NK-92 (cell line): ENCODE results near the gene RNU5B-1.
A peak's percentile ranks its signal among the peaks of the same experiment; 100 is the strongest.
"Not testable (repeated sequence)": the region's sequence is repeated elsewhere in the genome, so short reads cannot be mapped to it uniquely, and the experiment has no call there.

Experiments
- DNase-seq: peaks from one replicate; lab custom pipeline; 2025; ENCODE audit not compliant: unreplicated experiment; lab: John Stamatoyannopoulos, UW

Gene RNU5B-1

DNA sequence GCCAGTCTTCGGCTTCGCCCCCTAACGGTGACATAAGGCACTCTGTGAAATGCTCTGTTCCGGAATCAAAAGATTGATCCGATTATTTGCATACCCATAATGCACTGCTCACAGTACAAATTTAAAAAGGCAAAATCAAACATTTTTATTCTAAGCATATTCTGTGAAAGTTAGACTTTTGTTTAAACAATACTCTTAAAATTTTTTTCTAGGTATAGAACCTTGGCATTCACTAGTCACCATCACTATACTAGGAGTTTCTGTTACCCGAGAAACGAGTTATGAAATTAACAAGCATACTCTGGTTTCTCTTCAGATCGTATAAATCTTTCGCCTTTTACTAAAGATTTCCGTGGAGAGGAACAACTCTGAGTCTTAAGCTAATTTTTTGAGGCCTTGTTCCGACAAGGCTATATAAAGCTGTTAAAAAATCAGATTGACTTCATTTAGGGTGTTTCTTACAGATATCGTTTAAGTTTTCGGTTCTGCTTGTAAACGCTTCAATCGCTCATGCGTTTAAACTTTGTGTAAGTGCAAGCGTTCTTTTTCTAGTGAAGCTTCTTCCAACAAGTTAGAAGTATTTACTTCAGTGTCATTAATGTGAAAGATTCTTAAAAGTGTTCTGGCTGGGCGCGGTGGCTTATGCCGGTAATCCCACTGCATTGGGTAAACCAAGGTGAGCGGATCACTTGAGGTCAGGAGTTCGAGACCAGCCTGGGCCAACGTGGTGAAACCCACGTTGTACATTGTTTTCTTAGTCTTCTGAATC lies at the start of gene RNU5B-1:
Gene RNU5B-1, plus strand, starts transcription at position 297 of the 769 bp plus-strand sequence.
- no peak for DNase-seq

DNA sequence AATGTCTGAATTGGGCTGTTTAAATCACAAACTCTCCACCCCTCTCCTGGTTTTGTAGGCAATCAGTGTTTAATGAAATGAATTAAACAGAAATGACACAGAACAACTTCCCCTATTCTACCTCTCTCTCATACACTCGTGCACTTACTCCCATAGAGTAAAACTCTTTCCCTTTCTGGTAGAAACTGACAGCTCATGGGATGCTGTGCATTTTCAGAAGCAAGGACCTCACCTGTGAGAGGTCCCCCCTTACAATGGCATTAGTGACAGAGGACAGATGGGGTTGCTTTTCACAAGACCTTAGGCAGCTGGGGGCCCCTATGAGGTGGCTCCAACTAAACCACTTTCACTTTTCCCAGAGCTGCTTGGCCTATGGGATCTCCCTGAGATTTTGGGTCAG lies 49.7 kb upstream of the RNU5B-1 start:
- no peak for DNase-seq

DNA sequence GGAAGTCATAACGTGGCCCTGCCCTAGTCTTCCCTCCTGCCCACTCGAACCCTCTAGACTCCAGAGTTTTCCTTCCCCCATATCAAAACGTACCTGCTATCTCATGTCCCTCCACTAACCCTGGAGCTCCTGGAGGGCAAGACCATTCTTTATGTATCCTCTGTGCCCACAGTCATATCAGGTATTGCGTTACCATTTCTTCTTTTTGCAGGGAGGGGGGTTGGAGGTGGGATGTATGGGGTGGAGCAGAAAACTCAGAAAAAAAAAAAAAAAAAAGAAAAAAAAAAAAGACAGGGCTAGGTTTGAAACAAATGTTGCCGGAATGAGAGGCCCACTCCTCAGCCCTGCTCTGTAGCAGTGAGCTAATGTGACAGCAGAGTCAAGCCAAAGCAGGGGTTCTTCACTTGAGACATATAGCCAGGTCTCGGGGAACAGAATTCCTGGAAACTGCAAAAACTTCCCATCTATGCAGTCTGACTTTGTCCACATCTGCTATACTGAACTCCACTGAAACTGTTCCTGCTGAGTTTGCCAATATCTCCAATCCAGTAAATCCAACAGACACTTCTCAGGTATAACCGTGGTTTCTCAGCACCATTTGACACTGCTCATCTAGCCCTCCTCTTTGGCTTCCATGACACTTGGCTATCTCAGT lies 48.9 kb upstream of the RNU5B-1 start:
- DNase-seq = no peak

DNA sequence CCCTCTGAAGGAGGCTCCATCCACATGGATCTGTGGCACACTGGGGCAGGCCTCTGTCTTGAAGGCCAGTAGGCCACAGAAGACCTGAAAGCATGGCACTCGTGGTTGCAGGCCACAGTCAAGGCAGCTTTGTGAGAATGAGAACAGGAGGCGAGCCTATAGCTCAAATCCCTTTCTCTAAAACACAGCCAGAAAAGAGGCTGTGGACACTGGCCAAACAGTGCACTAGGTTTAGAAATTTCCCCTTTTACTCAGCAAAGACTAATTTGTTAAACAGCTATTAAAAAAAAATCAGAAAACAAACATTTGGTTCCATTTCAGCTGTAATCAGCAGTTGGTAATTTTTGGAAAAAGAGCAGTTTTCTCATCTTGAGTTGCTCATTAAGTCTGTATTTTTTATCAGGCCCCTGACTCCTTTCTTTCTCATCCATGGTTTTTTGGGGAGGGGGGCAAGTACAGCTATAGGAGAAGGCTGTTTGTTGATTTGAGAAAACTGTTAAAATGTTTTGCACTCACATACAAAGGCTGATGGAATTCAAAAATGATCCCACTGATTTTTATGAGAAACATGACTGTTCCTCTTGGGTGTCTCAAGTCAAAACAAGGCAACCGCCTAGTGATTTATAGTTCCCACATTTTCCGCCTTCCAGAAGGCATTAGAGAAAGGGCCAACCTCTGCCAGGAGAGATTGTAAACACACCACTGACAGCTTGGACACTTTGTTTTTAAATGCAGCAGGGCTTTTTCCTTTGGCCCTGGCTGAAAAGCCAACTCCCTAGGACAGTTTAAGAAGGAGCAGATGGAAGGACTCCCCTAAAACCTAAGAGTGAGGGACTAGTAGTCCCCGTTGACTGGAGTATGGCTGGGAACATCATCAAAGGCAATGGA lies 45.9 kb upstream of the RNU5B-1 start:
- DNase-seq = no peak

DNA sequence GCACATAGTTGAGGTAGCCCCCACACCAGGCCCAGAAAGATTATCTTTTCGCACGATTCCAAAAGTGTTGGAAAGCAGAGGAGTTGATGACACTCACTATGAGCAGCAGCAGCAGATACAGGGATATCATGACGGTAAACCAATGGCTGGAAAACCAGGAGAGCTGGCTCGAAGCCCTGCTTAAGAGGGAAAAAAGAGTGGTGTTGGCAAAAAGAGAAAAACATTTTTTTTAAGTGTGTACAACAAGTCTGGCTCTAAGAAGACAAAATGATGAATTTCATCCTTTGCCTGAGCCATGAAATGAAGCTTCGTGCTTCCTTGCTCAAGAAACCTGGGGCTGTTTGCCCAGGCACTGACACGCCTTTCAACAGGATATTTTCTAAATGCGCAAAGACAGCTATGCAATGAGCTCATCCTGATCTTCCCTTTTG lies 45.1 kb upstream of the RNU5B-1 start:
- DNase-seq = no peak

DNA sequence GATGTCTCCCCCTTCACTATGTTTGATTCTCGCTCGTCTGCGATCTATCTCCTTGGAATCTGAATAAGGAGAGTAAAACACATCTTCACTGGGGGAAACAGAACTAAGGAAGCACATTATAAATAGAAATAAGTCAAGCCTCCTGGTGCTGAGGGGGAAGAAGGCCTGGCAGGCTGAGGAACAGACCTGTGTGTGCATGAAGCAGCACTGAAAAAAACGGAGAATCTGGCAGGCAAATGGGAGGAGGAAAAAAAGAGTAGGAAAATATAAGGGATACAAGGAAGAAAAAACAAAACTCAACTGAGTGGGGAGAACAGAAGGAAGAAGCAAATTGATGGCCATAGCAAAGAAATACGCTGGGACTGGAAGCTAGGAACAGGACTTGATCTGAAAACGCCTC lies 43.5 kb upstream of the RNU5B-1 start:
- no peak for DNase-seq

DNA sequence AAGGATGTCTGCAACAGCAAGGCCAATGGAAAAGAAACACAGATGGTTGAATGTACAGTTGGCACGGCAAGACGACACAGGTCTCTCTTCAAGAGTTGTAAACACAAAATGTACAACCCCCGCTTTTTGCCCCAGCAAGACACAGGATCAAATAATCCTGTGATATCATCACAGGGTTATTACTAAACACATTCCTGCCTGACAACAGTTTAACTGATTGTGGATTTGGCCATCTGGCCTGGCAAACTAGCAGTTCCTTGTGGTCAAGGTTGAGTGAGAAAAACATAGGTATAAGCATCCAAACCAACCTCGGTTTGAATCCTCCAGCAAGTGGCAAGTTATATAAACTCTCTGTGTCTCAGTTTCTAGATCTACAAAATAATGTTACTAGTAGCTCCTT lies 41.2 kb upstream of the RNU5B-1 start:
- no peak for DNase-seq

DNA sequence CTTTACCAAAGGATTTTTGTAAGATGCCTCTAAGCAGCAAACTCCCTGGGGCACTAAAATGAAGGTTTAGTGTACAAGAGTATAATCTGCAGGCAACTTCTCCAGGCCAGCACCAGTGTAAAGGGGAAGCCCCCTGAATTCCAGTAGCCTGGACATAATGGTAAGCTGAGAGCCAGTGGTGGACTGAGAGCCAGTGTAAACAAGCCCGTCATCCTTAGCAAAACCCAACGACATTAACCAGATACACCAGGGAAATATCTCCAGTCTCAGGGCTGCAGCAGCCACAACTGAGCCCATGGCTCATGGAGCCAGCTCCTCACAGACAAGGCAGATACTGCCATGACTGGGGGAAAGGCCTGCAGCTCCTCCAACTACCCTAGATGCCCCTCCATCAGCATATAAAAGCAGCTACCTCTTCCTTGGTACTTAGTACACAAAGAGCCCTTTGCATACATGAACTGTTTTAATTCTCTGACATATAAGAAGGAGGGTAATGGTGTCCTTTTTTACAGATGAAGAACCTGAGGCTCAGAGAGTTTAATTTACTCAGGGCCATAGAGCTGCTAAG lies 39.5 kb upstream of the RNU5B-1 start:
- DNase-seq = no peak

DNA sequence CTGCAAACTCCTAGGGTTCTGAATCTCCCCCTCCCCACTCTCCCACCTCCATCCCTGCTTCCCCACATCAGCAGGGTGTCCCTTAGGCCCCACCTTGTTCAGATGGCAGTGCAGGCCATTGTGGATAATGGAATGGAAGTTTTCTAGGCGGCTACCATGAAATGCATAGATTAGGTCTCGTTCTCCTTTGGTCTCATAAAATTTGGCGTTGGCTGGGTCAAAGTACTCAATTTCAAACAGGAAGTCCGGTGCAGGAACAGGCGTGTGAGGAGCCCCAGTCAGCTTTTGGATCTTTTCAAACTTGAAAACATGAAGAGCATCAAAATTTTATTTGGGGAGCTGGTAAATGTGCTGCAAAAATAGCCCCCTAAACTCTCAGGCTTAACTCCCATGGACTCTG lies 38.0 kb upstream of the RNU5B-1 start:
- DNase-seq = no peak

DNA sequence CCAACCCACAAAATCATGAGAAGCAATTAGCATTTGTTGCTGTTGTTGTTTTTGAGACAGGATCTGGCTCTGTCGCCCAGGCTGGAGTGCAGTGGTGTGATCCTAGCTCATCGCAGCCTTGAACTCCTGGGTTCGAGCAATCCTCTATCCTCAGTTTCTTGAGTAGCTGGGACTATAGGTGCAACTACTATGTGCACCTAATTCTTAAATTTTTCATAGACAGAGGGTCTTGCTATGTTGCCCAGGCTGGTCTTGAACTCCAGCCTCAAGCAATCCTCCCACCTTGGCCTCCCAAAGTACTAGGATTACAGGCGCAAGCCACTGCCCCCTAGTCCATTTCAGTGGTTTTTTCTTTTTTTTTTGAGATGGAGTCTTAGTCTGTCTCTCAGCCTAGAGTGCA lies 36.1 kb upstream of the RNU5B-1 start:
- DNase-seq = no peak

DNA sequence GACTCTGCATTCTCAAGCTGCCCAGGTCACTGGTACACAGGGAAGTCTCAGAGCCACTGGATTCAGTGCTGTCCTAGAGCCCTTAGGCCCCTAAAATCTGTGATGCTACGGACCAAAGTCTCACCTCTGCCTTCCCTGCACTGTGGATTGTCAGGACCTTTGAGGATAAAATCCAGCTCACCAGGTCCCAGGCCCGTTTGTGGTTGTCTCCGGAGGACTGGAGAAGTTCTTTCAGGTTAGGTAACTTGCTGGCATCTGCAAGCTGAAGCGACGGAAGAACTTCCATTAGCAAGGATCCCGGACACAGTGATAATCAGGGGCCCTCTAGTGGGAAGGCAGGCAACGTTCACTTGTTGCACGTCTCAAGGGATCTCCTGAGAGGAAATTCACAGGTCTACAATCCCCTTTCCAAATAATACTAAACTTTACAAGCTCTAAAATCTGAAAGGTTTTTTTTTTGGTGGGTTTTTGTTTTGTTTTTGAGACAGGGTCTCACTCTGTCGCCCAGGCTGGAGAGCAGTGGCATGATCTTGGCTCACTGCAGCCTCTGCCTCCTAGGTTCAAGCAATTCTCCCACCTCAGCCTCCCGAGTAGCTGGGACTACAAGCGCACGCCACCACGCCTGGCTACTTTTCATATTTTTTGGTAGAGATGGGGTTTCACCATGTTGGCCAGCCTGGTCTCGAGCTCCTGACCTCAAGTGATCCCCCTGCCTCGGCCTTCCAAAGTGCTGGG lies 33.5 kb upstream of the RNU5B-1 start:
- not testable (repeated sequence) for DNase-seq

DNA sequence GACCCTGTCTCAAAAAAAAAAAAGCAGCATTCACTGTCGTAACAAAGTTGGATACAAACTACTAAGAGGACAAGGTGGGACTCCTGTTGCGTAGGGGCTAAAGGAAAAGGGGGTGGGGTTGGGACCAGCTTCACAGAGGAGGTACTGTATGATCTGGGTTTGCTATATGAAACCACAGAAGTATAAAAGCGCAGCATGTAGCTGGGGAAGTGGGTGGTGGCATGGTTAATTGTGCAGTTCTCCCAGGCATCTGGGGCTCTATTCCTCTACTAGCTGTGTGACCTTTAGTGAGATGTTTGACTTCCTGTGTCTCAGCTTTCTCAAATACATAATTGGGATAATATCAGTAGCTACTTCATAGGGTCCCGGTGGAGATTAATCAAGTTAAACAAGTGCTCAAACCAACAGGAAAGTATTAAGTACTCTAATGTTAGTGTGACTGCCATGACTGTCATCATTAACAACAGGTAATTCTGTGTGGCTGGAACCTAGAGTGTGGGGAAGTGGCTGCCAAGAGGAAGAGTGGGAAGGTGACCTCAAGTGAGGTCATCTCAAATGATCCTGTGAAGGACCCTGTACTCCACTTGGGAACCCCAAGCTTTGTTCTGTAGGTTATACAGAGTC lies 29.3 kb upstream of the RNU5B-1 start:
- no peak for DNase-seq

DNA sequence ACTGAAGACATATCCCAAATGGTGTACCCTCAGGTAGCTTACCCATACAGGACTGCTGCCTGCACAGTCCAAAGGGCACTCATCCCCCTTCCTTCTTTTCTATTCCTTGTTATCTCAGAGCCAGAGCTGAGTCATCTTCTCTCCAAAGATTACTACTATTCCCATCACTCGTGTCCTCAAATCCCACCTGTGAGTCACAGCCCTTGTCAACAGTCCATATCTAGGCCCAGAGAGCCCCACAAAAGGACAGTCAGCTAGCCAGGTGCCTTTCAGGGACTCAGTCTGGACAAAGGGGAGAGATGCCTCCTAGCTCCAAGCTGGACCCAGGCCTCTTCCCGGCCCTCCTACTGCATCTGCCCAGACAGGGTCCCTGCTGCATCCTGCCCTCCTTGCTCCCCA lies 28.8 kb upstream of the RNU5B-1 start:
- no peak for DNase-seq

DNA sequence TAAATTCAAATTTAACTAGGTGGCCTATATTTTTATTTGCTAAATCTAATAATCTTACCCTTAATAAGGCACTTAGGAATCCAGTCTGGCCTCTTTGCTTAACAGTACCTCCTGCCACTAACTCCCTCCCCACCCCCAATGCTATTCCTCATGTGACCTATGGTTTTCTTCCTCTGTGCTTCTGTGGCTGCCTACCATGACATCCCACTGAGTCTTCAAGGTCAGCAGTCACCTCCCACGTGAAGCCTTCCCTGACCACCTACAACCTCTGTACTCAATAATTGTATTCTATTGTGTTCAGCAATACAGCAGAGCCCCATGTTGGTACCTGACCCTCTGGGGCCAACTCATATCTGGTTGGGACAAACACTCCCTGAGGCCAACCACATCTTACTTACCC lies 27.5 kb upstream of the RNU5B-1 start:
- no peak for DNase-seq

DNA sequence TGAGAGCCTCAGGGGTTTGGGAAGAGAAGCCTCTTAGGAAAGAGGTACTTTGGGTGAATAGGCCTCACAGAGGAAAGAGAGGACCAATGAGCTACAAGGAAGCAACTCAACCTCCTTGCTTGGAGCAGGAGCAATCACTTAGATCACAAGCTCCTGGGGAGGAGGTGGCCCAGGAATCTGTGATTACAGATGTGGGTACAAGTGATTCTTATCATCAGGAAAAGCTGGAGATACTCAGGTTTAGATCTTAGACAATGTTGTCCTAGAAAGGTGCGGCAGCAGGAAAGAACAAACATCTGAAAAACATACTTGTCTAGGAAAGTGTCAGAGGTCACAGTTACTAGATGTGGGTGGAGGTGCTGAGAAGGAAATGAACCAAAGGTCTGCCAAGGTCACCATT lies 26.0 kb upstream of the RNU5B-1 start:
- DNase-seq = no peak

DNA sequence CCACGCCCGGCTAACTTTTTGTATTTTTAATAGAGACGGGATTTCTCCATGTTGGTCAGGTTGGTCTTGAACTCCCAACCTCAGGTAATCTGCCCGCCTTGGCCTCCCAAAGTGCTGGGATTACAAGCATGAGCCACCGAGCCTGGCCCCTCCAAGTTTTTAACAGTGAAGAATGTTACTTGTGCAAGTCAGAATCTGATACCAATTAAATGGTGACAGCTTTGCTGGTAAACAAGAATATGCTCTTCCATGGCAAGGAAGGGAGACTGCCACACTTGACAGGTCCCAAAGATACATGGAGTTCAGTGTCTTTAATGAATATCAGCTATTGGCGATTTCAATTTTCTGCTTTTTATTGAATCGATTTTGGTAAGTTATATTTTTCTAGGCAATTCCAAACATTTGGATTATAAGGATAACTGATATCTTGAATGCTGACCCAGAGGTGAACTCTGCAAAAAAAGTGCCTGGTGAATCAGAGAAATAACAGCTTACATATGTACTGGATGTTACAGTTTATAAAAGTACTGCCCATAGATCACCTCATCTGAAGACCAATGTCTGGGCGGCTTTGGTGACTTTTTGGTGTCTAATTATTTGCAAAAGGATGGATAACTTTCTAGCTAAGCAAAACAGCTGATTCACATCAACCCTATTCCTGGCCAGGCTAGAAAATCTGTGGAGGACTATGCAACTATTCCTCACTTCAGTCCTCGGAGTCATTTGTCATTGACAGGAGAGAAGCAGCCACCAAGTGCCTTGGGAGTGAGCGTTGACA lies 19.0 kb upstream of the RNU5B-1 start:
- DNase-seq = no peak

DNA sequence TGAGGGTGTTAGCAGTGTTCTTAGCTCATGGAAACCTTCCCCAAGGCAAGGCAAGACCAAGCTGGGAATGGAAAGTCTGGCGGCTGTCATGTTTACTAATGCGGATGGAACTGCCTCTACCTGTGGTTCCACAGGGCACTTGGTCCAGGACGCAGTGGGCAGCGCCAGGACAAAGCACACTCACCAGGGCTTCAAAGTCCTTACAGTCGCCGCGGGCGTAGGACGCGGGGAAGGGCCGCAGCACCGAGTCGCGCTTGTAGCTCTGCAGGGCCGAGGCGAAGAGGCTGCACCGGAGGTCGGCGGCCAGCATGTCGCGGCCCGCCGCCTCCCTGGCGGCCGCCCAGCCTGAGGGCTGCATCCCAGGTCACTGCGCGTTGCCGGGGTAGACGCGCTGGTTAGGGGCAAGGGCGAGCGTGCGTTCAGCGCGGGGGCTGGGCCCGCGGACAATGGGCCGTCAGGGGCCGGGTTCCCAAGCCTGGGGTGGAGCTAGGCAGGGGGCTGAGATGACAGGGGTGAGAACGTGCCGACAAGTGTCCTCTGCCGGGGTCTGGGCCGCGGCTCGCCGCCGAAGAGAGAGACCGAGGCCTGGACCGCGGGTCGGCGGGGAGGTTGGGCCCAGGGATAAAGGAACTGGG lies 18.3 kb upstream of the RNU5B-1 start:
- no peak for DNase-seq

DNA sequence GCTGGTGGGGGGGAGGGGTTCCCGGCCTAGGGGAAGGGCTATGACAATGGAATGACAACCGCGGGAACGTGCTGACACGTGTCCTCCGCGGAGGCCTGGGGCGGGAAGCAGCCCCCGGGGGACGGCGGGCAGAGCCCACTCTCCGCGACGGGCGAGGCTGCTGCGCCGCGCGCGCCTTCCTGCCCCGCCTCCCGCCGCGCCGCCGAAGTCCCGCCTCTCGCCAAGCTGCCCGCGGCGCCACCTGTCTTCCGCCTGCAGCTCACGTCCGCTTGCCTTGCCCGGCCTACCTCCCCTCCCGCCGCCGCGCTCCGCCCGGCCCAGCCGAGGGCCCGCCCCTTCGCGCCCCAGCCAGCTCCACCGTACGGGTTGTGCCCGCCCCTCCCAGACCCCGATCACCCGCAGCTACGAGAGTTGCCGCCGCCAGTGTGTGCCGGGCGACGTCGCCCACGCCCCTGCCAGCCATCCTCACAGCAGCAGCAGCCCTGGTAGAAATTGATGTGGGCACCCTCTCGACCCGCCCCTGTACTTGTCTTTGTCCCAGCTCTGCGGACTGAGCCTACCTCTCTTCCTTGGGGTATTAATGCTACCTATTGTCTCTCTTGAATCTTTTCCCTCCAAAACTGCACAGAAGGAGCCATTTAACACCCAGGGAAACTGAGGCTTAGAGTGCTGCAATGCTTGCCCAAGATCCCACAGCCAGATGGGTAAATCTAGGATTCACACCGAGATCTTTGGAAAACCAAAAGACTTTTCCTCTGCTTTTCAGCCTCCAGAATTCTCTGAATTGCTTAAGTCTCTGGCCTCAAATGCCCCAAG lies 17.6 kb upstream of the RNU5B-1 start, which contains the start of gene PARP16:
Gene PARP16, minus strand, starts transcription at position 180 of the 816 bp plus-strand sequence. CDS start 457 bp downstream, outside the sequence.
- peak; percentile 34 for DNase-seq
